IMR-90 (cell line): ENCODE data around the gene VSNL1. TPM values are rescaled to one million over a fixed set of nuclear protein-coding genes. Genes with fewer than 3 reads are reported as not detected.

ENCODE experiments used
- ATAC-seq: fragments of 200-7000 bp; cut with Tn5 transposase; 2 replicates; pipeline ENCODE4 v1.9.1; 2020; ENCODE audit warnings: low read depth, mild to moderate bottlenecking, moderate library complexity
- BruUV-seq: library from RNA; stranded (reverse); fragments of 400-500 nt; replicated peaks from 2 replicates; lab custom pipeline; 2021; lab: Mats Ljungman, UMichigan
- CTCF ChIA-PET: fragments of 300-600 bp; formaldehyde crosslinking; extraction: SDS; loops from one replicate; lab custom pipeline; 2021; ENCODE audit warnings: antibody characterized with exemption; lab: Yijun Ruan, JAX
- POLR2A ChIA-PET: fragments of 300-600 bp; sonication (Branson Sonifier 250); formaldehyde crosslinking; loops from one replicate; lab custom pipeline; 2022; ENCODE audit warnings: antibody characterized with exemption; ENCODE audit not compliant: unreplicated experiment; lab: Charles Lee
- DNase-seq: peaks from one replicate; pipeline ENCODE4 v3.0.0; 2013
- H2AFZ ChIP-seq: replicated peaks from 2 replicates; pipeline ENCODE3; 2013; ENCODE audit warnings: low read length, mild to moderate bottlenecking; ENCODE audit not compliant: poor library complexity
- H2AK5ac ChIP-seq: 2 replicates; pipeline ENCODE4 v1.6.1; 2013; ENCODE audit warnings: low read depth, low read length, inconsistent platforms
- H2AK9ac ChIP-seq: replicated peaks from 2 replicates; pipeline ENCODE3; 2013; ENCODE audit warnings: mild to moderate bottlenecking, low read depth, low read length, moderate library complexity; ENCODE audit not compliant: poor library complexity
- H2BK120ac ChIP-seq: 2 replicates; pipeline ENCODE4 v1.6.1; 2013; ENCODE audit warnings: low read depth, low read length, inconsistent platforms
- H2BK15ac ChIP-seq: 3 replicates; pipeline ENCODE4 v1.6.1; 2013; ENCODE audit warnings: low read depth, low read length, inconsistent platforms
- H2BK20ac ChIP-seq: 2 replicates; pipeline ENCODE4 v1.6.1; 2013; ENCODE audit warnings: low read depth, mild to moderate bottlenecking, inconsistent platforms, low read length, moderate library complexity
- H2BK5ac ChIP-seq: 2 replicates; pipeline ENCODE4 v1.6.1; 2013; ENCODE audit warnings: mild to moderate bottlenecking, low read depth, low read length, inconsistent platforms; ENCODE audit not compliant: poor library complexity, severe bottlenecking
- H3K14ac ChIP-seq: replicated peaks from 2 replicates; pipeline ENCODE4 v1.6.1; 2013; ENCODE audit warnings: low read depth, low read length, inconsistent platforms
- H3K18ac ChIP-seq: 2 replicates; pipeline ENCODE4 v1.6.1; 2013; ENCODE audit warnings: low read depth, low read length, control low read depth
- H3K23ac ChIP-seq: 2 replicates; pipeline ENCODE4 v1.6.1; 2013; ENCODE audit warnings: low read depth, low read length, inconsistent platforms
- H3K27ac ChIP-seq: 2 replicates; pipeline ENCODE4 v1.5.1; 2013; ENCODE audit warnings: mild to moderate bottlenecking, control low read depth, low read length; ENCODE audit not compliant: insufficient read depth
- H3K27me3 ChIP-seq: 2 replicates; pipeline ENCODE4 v1.6.1; 2013; ENCODE audit warnings: low read length; ENCODE audit not compliant: control insufficient read depth, insufficient read depth
- H3K36me3 ChIP-seq: 2 replicates; pipeline ENCODE4 v1.6.1; 2013; ENCODE audit warnings: low read length, mixed read lengths; ENCODE audit not compliant: control insufficient read depth, insufficient read depth
- H3K4ac ChIP-seq: 2 replicates; pipeline ENCODE4 v1.6.1; 2013; ENCODE audit warnings: low read depth, low read length, inconsistent platforms
- H3K4me1 ChIP-seq: 2 replicates; pipeline ENCODE4 v1.6.1; 2013; ENCODE audit warnings: low read length, mixed read lengths; ENCODE audit not compliant: control insufficient read depth, insufficient read depth
- H3K4me2 ChIP-seq: 2 replicates; pipeline ENCODE4 v1.6.1; 2013; ENCODE audit warnings: low read depth, mild to moderate bottlenecking, control low read depth, low read length, moderate library complexity
- H3K4me3 ChIP-seq: 2 replicates; pipeline ENCODE4 v1.5.1; 2013; ENCODE audit warnings: low read depth, mild to moderate bottlenecking, control low read depth, low read length, moderate library complexity; ENCODE audit not compliant: insufficient read depth
- H3K56ac ChIP-seq: 2 replicates; pipeline ENCODE4 v1.6.1; 2013; ENCODE audit warnings: low read length, inconsistent platforms; ENCODE audit not compliant: insufficient read depth; ENCODE audit errors: extremely low read depth
- H3K79me1 ChIP-seq, 2 experiments: 2 replicates each; pipeline ENCODE4 v1.6.1; 2013; ENCODE audit warnings: low read length in 2 of 2, inconsistent platforms in 1 of 2, low read depth in 1 of 2
- H3K9ac ChIP-seq: 2 replicates; pipeline ENCODE4 v1.6.1; 2013; ENCODE audit warnings: low read depth, low read length, control low read depth
- H3K9me1 ChIP-seq: 2 replicates; pipeline ENCODE4 v1.6.1; 2013; ENCODE audit warnings: low read length, inconsistent platforms; ENCODE audit not compliant: insufficient read depth
- H3K9me3 ChIP-seq: 2 replicates; pipeline ENCODE4 v1.6.1; 2013; ENCODE audit warnings: low read length; ENCODE audit not compliant: control insufficient read depth, insufficient read depth
- H4K20me1 ChIP-seq: 2 replicates; pipeline ENCODE4 v1.6.1; 2013; ENCODE audit warnings: low read length, inconsistent platforms; ENCODE audit not compliant: insufficient read depth
- H4K5ac ChIP-seq: 2 replicates; pipeline ENCODE4 v1.6.1; 2013; ENCODE audit warnings: mild to moderate bottlenecking, low read depth, low read length, control low read depth
- H4K8ac ChIP-seq, 2 experiments: 2 replicates each; pipeline ENCODE4 v1.6.1; 2013; ENCODE audit warnings: low read depth in 2 of 2, low read length in 2 of 2, control low read depth in 1 of 2, inconsistent platforms in 1 of 2
- H4K91ac ChIP-seq: 2 replicates; pipeline ENCODE4 v1.6.1; 2013; ENCODE audit warnings: low read depth, low read length, inconsistent platforms; ENCODE audit not compliant: insufficient read depth
- BHLHE40 ChIP-seq: fragments of 150-350 bp; IDR thresholded peaks from 2 replicates; pipeline ENCODE4 v1.6.1; 2016; ENCODE audit warnings: mild to moderate bottlenecking, low read depth, low read length
- CEBPB ChIP-seq: IDR thresholded peaks from 2 replicates; pipeline ENCODE4 v1.6.1; 2012; ENCODE audit warnings: low read depth, low read length, improper control_type of control experiment
- CHD1 ChIP-seq: IDR thresholded peaks from 2 replicates; pipeline ENCODE4 v1.6.1; 2012; ENCODE audit warnings: low read depth, low read length, improper control_type of control experiment
- CTCF ChIP-seq: conservative IDR thresholded peaks from 2 replicates; pipeline ENCODE4 v1.5.1; 2012; ENCODE audit warnings: mild to moderate bottlenecking, low read depth, low read length, improper control_type of control experiment
- ELK1 ChIP-seq: fragments of 150-350 bp; IDR thresholded peaks from 2 replicates; pipeline ENCODE4 v1.6.1; 2016; ENCODE audit warnings: low read depth, mild to moderate bottlenecking, low read length, moderate library complexity, borderline replicate concordance
- FOS ChIP-seq: fragments of 150-350 bp; IDR thresholded peaks from 2 replicates; pipeline ENCODE4 v1.6.1; 2016; ENCODE audit warnings: low read depth, low read length
- MAFK ChIP-seq: IDR thresholded peaks from 2 replicates; pipeline ENCODE4 v1.6.1; 2012; ENCODE audit warnings: low read depth, low read length, improper control_type of control experiment
- MAZ ChIP-seq: IDR thresholded peaks from 2 replicates; pipeline ENCODE4 v1.6.1; 2012; ENCODE audit warnings: low read depth, mild to moderate bottlenecking, low read length, improper control_type of control experiment, moderate library complexity, borderline replicate concordance
- MXI1 ChIP-seq: IDR thresholded peaks from 2 replicates; pipeline ENCODE4 v1.6.1; 2012; ENCODE audit warnings: low read depth, mild to moderate bottlenecking, low read length, moderate library complexity, borderline replicate concordance
- NFE2L2 ChIP-seq: fragments of 150-350 bp; IDR thresholded peaks from 2 replicates; pipeline ENCODE4 v1.6.1; 2016; ENCODE audit warnings: low read depth, mild to moderate bottlenecking, low read length
- POLR2A ChIP-seq: IDR thresholded peaks from 2 replicates; pipeline ENCODE4 v1.6.1; 2012; ENCODE audit warnings: mild to moderate bottlenecking, low read depth, low read length
- RAD21 ChIP-seq: IDR thresholded peaks from 2 replicates; pipeline ENCODE4 v1.6.1; 2012; ENCODE audit warnings: low read length, improper control_type of control experiment
- RCOR1 ChIP-seq: IDR thresholded peaks from 2 replicates; pipeline ENCODE4 v1.6.1; 2012; ENCODE audit warnings: mild to moderate bottlenecking, low read length, improper control_type of control experiment; ENCODE audit not compliant: insufficient replicate concordance
- RFX5 ChIP-seq: IDR thresholded peaks from 2 replicates; pipeline ENCODE4 v1.8.0; 2012; ENCODE audit warnings: low read depth, mild to moderate bottlenecking, low read length, moderate library complexity
- SMC3 ChIP-seq: fragments of 150-350 bp; IDR thresholded peaks from 2 replicates; pipeline ENCODE4 v1.6.1; 2016; ENCODE audit warnings: low read depth, mild to moderate bottlenecking, antibody characterized with exemption, low read length, moderate library complexity
- WGBS, 2 experiments: methylation state at CpG; one replicate each; pipeline versions ENCODE4 v1.1.5 to v1.1.7; 2013; ENCODE audit warnings: missing lambda C conversion rate in 2 of 2; ENCODE audit not compliant: insufficient read length in 1 of 2; ENCODE audit errors: extremely low coverage in 2 of 2; 5-methylcytosine and 5-hydroxymethylcytosine counted together
- dilution Hi-C: fragments of 300-500 bp; cut with HindIII; formaldehyde crosslinking; loops from one replicate; pipeline ENCODE4 v1.14.3; 2018; ENCODE audit warnings: low sequenced_read_pairs; ENCODE audit not compliant: unreplicated experiment
- in situ Hi-C: fragments of 300-500 bp; cut with MboI; formaldehyde crosslinking; loops from 3 replicates; pipeline ENCODE4 v1.14.3; 2019; ENCODE audit warnings: low sequenced_read_pairs, inconsistent platforms, mixed read lengths
- intact Hi-C: fragments of 100-400 bp; cut with micrococcal nuclease; formaldehyde crosslinking; loops from 2 replicates; pipeline ENCODE4 v1.10.0; 2022
- polyA plus RNA-seq, 3 experiments: library from polyadenylated mRNA; depleted of rRNA; stranded (reverse); fragments of >200 nt; gene quantifications; 2 replicates each; pipeline ENCODE4 v1.2.3, GENCODE V29; 2012; ENCODE audit warnings: low replicate concordance in 1 of 3
- total RNA-seq: library from RNA; depleted of rRNA; stranded (reverse); fragments of >200 nt; gene quantifications from 2 replicates; pipeline ENCODE4 v1.2.3, GENCODE V29; 2012
- TF ChIP-seq, protein P1 (sequence below): fragments of 150-350 bp; IDR thresholded peaks from 2 replicates; pipeline ENCODE4 v1.6.1; 2017; ENCODE audit warnings: mild to moderate bottlenecking, antibody characterized with exemption, low read length, low read depth

The VSNL1 gene
- total and polyA plus RNA-seq, 2 of the 4 experiments (the other 2 are of a cell fraction): 0.32 to 0.36 TPM

DNA sequence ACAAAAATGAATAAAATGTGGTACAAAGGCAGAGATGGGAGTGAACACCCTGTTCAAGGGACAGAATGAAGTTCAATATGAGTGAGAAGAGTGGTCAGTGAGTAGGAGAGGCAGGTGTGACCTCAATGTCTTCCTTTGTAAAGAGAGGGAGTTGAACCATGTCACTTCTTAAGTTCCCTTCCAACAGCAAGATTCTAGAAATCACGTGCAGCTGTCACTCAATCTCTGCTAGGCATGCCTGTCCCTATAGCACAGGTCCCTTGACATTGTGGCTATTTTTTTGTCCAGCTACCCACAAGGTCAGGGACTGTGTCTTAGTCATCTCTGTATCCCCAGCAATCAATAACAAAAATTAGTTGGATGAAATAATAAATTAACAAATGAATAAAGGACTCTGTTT lies 66.9 kb downstream of the VSNL1 start:
- no peak overlapping the region for H2AK9ac ChIP-seq
- in situ Hi-C loops (no loop called here), intact Hi-C loops (no loop called here), dilution Hi-C loops (no loop called here)
- H3K27me3 ChIP-seq: peaks cover 4% of the 10 kb centered on the region; the same call in 1 of the 2 replicates
- no peak overlapping the region for H3K9ac ChIP-seq
- H4K91ac ChIP-seq: no peak overlapping the region
- H3K14ac ChIP-seq: no peak overlapping the region
- H3K4me1 ChIP-seq: no peaks in the 10 kb centered on the region
- H3K9me3 ChIP-seq: no peaks in the 10 kb centered on the region
- H2BK120ac ChIP-seq: no peak overlapping the region
- H3K4me2 ChIP-seq: no peak overlapping the region
- H4K8ac ChIP-seq: no peak overlapping the region
- H4K20me1 ChIP-seq: no peaks in the 10 kb centered on the region
- no peak overlapping the region for H2AFZ ChIP-seq
- CTCF ChIA-PET: no interaction called here
- no peak overlapping the region for H2AK5ac ChIP-seq
- H4K5ac ChIP-seq: no peak overlapping the region
- H2BK15ac ChIP-seq: no peak overlapping the region
- H3K4me3 ChIP-seq: no peak overlapping the region
- H3K18ac ChIP-seq: no peak overlapping the region
- no peak overlapping the region for H3K56ac ChIP-seq
- no peak overlapping the region for H3K4ac ChIP-seq
- WGBS, 2 experiments: no CpG with 5 or more reads among the region's 1 CpG
- TF ChIP-seq, protein P1, sequence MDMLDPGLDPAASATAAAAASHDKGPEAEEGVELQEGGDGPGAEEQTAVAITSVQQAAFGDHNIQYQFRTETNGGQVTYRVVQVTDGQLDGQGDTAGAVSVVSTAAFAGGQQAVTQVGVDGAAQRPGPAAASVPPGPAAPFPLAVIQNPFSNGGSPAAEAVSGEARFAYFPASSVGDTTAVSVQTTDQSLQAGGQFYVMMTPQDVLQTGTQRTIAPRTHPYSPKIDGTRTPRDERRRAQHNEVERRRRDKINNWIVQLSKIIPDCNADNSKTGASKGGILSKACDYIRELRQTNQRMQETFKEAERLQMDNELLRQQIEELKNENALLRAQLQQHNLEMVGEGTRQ: no peak
- TF ChIP-seq CHD1 (no peak), CTCF (no peak), POLR2A (no peak), RAD21 (no peak), BHLHE40 (no peak), MAFK (no peak), SMC3 (no peak), MXI1 (no peak), RCOR1 (no peak), NFE2L2 (no peak), MAZ (no peak), RFX5 (no peak), ELK1 (no peak), FOS (no peak), CEBPB (no peak)
- POLR2A ChIA-PET: no interaction called here
- no peak overlapping the region for H2BK5ac ChIP-seq
- H2BK20ac ChIP-seq: no peak overlapping the region
- H3K27ac ChIP-seq: no peak overlapping the region
- no TSS peak for BruUV-seq
- no peak for ATAC-seq
- no peaks in the 10 kb centered on the region for H3K36me3 ChIP-seq
- H3K9me1 ChIP-seq: no peaks in the 10 kb centered on the region
- no peak for DNase-seq
- H3K79me1 ChIP-seq: no peaks in the 10 kb centered on the region
- no peak overlapping the region for H3K23ac ChIP-seq
